CD4-positive, alpha-beta T cell treated with Interleukin-10 for 1 hour (primary cell): ENCODE measurements around the gene ATG14.
"Not testable (repeated sequence)": the region's sequence is repeated elsewhere in the genome, so short reads cannot be mapped to it uniquely, and the experiment has no call there.

Experiments used
- DNase-seq: peaks from one replicate; pipeline ENCODE4 v3.0.0-alpha.2; 2020

Gene ATG14

GRCh38 chr14:55386037-55386808 lies 25.4 kb downstream of the ATG14 start:
- peak; percentile 19 for DNase-seq

- DNase-seq = no peak
Observed at GRCh38 chr14:55384536-55384935, 27.1 kb downstream of the ATG14 start.

- no peak for DNase-seq
Observed at GRCh38 chr14:55383541-55384140, 28.0 kb downstream of the ATG14 start.

GRCh38 chr14:55383056-55383466 lies 28.6 kb downstream of the ATG14 start:
- not testable (repeated sequence) for DNase-seq

- DNase-seq = no peak
Observed at GRCh38 chr14:55382483-55382882, 29.1 kb downstream of the ATG14 start.

GRCh38 chr14:55381561-55381960 lies 30.1 kb downstream of the ATG14 start:
- DNase-seq = no peak

GRCh38 chr14:55381040-55381439 lies 30.6 kb downstream of the ATG14 start:
- DNase-seq = no peak

- no peak for DNase-seq
Observed at GRCh38 chr14:55377236-55377635, 34.4 kb downstream of the ATG14 start.

GRCh38 chr14:55374771-55375170 lies 36.9 kb downstream of the ATG14 start:
- DNase-seq = no peak

- DNase-seq = peak; percentile 71
Observed at GRCh38 chr14:55373784-55374705, 37.6 kb downstream of the ATG14 start.

DNA sequence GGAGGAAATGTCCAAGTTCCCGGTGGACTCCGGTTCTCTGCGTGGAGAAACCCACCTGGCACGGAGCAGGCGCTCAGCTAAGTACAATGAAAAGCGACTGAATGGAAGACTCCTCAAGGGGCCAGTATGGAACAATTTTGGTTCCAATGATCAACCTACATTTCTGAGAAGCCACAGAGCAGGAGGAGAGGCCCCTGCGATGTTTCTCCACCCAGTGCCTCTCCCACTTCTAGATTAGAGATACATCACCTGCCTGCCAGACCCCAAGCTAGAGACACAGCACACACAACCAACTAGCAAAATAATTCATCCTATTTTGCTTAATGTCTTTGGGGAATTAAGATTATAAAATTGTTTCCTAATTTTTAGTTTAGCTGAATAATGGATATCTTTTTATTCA lies 38.8 kb downstream of the ATG14 start:
- DNase-seq = no peak

DNA sequence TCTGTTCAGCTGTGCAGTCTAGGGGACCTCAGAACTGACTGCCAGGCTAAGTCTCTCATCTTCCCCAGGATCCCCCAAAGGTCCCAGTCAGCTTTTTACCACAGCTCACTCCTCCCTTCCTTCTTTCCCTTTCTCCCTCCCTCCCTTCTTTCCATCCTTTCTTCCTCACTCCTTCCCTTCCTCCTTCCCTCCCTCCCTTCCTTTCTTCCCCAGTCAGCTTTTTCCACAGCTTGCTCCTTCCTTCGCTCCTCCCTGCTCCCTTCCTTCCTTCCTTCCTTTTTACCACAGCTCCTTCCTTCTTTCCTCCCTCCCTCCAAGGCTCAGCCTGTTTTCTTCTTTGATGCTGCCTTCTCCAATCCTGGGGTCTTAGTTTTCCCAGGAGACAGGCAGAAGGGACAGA lies 39.2 kb downstream of the ATG14 start:
- DNase-seq = no peak

DNA sequence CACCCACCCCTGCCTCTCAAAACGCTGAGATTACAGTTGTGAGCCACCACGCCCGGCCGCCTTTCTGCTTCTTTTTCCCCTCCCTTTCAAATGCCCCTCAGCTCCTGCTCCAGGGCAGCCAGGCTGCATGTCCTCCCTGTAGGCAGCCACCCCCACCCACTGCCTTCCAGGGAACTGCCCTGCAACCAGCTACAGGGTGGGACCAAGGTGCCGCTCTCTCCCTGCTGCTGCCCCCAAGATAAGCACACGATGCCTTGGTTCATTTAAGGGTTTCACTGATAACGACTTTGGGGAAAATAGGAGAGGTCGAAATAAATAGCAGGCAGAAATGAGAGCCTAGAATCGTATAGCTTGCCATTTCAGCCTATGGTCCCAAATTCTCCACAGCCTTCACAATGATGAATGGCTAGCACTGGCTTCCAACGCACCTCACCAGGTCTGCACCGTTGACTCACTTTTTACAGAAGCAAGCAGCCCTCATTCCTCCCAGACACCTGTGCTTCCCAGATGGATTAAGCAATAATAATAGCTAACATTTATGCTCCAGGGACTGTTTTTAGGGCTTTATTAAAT lies 40.7 kb downstream of the ATG14 start:
- DNase-seq = no peak

DNA sequence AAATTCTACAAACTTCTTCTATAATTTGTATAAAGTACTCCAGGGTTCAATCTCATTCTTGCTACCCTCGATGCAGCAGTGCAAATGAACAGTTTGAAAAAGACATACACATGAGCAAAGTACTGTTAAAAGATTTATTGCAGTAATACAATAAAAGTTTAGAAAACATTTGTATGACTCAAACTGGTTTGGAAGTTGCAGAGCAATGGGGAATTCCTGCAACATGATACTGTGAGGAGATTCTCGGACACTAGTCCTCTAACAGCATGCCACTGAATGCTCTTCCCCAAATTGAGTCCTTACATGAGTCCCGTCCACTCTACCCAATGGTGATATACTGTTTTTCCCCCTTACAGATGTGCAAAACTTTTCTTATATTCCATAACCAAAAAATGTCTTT lies 45.4 kb downstream of the ATG14 start:
- no peak for DNase-seq

GRCh38 chr14:55361190-55361589 lies 50.4 kb downstream of the ATG14 start:
- DNase-seq = no peak

GRCh38 chr14:55359307-55359706 lies 52.3 kb downstream of the ATG14 start:
- no peak for DNase-seq

GRCh38 chr14:55356913-55357312 lies 54.7 kb downstream of the ATG14 start:
- no peak for DNase-seq

DNA sequence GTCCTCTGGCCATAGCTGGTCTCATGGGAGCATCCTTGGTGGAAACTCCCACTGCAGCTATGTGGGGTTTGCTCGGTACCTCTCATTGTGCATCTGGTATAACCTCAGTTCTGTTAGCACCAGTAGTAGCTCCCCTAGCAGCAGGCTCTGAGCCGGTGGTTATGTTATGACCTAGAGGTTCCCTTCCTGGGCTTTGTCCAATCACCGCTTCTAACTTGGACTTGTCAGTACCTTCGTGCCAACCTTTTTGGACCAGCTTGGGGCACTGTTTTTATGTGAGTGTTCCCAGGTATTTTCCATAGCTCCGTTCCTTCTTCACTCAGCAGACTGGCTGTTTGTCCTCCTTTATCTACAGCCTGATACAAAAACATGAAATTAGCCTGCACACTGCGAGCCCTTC lies 55.7 kb downstream of the ATG14 start:
- DNase-seq = no peak

DNA sequence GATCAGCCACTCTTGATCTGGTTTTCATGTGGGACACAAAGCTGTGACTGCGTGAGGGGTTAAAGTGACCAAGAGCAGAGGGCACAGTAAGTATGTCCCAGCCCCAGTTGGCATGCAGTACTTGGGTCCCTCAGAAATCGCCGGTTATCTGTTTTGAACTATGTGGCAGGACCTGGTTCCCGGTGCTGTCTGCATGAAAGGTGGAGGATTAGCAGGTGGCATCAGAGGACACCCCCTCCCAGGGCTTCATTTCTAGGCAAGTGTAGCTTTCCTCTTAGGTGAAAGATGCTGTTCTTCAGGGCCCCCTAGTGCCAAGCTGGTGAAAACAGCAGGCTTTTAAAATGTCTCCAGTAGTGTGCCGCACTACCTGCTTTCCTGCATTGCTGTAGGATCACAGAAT lies 57.1 kb downstream of the ATG14 start:
- DNase-seq = peak; percentile 82

DNA sequence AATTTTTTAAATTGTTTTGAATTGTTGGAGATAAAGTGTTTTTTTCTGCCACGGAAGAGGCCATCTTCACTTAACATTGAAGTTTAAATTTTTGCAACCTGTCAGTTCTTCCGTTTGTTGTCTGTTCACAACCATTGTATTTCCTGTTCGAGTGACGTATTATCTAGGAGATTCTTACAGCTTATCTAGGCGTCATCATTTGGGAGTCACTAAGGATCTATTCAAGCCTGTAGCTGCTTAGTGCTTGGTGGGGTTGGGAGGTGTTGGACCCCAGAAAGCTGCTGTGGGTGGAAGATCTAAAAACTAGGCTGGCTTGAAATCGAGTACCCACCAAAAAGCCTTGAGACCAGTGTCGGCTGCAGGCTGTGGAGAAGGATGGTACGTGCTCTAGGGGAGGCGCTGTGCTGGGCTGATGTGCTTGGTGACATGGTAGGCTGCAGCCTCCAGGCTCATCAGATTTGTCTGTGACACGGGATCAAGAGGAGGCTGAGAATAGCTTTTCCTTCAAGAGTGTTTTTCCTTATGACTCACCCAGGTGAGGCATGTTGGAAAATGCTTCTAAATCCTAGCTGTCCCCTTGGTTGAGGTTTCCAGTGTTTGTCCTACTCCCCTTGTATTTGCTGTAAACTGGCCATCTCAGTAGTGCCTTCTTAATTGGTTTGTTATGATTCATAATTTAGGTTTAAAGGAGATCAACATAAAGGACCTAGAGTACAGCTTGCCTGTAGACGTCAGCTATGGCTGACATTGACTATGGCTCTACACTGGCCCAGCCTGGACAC lies 57.8 kb downstream of the ATG14 start:
- peak; percentile 46 for DNase-seq

- no peak for DNase-seq
Observed at GRCh38 chr14:55352201-55352600, 59.4 kb downstream of the ATG14 start.

- DNase-seq = no peak
Observed at GRCh38 chr14:55351111-55351510, 60.5 kb downstream of the ATG14 start.
